ENCODE data around the gene CHRM4.

GRCh38 chr11:46378811-46379481 lies 12.6 kb downstream of the CHRM4 start:
- TF ChIP-seq ZFX (IDR thresholded peaks at IDR 0.05) (no peak), YY1 (IDR thresholded peaks at IDR 0.05; ENCODE audit: extremely low read depth, insufficient replicate concordance, low read depth, low read length) (no peak), POLR2A (IDR thresholded peaks at IDR 0.05; ENCODE audit: borderline replicate concordance, extremely low read depth, insufficient read depth, insufficient read length) (no peak)
- TF ChIP-seq, protein P1, sequence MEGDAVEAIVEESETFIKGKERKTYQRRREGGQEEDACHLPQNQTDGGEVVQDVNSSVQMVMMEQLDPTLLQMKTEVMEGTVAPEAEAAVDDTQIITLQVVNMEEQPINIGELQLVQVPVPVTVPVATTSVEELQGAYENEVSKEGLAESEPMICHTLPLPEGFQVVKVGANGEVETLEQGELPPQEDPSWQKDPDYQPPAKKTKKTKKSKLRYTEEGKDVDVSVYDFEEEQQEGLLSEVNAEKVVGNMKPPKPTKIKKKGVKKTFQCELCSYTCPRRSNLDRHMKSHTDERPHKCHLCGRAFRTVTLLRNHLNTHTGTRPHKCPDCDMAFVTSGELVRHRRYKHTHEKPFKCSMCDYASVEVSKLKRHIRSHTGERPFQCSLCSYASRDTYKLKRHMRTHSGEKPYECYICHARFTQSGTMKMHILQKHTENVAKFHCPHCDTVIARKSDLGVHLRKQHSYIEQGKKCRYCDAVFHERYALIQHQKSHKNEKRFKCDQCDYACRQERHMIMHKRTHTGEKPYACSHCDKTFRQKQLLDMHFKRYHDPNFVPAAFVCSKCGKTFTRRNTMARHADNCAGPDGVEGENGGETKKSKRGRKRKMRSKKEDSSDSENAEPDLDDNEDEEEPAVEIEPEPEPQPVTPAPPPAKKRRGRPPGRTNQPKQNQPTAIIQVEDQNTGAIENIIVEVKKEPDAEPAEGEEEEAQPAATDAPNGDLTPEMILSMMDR (IDR thresholded peaks at IDR 0.05 in 2 of 3, conservative IDR thresholded peaks at IDR 0.05 in 1 of 3; ENCODE audit: borderline replicate concordance in 1 of 3, insufficient read depth in 1 of 3, low read depth in 2 of 3, low read length in 2 of 3), result no peak
- TF ChIP-seq, protein P2, sequence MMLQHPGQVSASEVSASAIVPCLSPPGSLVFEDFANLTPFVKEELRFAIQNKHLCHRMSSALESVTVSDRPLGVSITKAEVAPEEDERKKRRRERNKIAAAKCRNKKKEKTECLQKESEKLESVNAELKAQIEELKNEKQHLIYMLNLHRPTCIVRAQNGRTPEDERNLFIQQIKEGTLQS (IDR thresholded peaks at IDR 0.05), result no peak

Measured in HCT116 (cell line).